HG03064 (cell line): Measurements from ENCODE around the gene PSKH1.
"Not testable (repeated sequence)": the region's sequence is repeated elsewhere in the genome, so short reads cannot be mapped to it uniquely, and the experiment has no call there.

Experiments
- ATAC-seq: cut with Tn5 transposase; IDR thresholded peaks from one replicate; pipeline ENCODE4 v1.9.1; 2021; ENCODE audit warnings: low read depth; ENCODE audit not compliant: unreplicated experiment

PSKH1 gene

DNA sequence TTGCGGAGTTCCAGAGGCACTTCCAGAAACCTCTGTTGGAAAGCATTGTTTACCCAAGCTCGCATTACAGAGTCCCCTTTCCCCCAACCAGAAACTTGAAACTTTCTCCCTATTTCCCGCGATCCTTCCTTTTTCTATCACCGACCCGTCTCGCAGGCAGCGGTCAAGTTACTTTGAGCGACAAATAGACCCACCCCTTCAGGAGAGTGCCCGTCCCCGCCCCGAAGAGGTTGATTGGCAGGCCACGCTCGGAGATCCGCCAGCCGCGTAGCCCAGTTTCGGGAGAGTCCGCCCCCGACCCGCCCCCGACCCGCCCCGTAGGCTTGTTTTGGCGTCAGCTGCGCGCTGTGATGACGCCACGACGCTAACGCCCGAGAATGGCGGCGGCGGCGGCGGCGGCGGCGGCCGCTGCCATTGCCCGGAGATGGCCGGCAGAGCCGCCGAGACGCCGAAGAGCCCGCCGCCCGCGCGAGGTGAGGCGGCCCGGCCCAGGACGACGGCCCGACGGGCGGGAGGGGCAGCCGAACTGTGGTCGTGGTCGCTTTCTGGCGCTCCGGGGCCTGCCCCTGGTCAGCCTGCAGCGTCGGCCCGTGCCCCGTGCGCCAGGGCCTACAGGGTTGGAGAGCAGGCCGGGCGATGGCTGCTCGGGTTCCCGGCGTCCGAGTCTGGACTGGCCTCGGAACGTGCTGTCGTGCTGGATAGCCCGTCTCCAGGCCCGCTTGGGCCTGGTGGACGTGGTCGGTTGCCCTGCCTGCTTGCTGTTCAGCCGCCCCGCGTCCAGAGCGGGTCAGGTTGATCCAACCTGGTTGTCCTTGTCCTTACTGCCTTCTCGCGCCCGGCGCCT lies at the start of gene PSKH1:
TSS of gene PSKH1 (plus strand) at position 356 of the 844 bp plus-strand sequence. CDS start 15,496 bp downstream, outside the sequence.
- peak; percentile 83 for ATAC-seq

DNA sequence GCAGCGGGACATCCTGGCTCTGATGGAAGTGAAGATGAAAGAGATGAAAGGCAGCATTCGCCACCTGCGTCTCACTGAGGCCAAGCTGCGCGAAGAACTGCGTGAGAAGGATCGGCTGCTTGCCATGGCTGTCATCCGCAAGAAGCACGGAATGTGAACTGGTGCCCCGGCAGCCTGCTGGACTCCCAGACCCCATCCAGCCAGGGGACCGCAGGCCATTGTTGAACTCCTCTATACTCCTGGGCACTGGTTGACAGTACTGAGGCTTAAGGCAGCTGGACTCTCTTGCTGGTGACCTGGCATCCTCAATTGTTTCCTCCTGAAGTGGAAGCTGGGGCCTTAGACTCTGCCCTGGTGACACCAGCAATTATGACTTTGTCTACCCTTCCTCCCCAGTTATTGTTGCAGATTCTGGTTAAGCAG lies 49.7 kb upstream of the PSKH1 start:
- ATAC-seq: no peak

DNA sequence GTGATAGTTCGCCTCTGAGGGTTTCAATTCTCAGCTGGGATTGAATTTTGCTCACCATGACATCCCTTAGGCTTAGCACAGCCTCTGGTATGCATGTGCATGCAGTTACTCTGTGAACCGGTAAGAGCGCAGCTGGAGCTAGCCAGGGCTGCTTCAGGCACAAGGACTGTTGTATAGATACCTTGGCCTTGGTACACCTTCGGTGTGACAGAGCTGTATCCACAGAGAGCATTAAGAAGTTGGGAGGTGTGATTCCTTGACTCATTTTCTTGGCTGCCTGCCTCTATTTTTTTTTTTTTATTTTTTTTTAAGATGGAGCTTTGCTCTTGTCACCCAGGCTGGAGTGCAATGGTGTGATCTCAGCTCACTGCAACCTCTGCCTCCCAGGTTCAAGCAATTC lies 48.6 kb upstream of the PSKH1 start:
- ATAC-seq: no peak

DNA sequence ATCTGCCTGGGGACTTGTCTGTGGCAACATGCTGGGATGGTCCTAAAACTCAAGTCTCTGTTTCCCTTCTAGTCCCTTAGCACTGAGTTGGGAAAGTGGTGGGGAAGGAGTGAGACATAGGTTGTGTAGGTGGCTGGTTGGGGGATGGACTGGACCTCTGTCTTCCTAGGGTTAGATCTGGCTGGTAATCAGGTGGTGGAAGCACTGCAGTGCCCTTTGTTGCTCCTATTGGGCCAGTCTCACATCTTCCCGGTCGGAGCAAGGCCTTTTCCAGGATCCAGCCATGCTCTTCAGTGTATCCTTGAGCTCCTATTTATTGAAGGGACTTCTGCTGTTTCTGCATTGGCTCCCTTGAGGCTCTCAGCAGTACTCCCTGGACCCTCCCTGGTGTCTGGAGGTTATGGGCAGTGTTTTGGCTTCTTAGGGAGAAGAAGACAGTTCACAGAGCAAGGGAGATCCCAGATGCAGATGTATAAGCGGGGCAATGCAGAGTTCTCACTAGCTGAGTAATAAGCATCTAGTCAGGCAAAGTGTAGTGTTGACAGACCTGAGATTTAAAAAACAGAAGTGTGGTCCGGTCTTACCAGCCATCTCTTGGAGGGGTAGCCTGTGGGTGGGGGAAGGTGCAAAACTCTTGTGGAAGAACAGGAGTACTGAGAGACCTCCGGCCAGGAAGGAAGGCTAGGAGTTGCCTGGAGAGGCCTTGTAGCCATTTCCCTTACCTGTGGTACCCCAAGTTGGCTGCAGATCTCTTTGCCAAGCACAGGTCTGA lies 47.6 kb upstream of the PSKH1 start:
- ATAC-seq: no peak

DNA sequence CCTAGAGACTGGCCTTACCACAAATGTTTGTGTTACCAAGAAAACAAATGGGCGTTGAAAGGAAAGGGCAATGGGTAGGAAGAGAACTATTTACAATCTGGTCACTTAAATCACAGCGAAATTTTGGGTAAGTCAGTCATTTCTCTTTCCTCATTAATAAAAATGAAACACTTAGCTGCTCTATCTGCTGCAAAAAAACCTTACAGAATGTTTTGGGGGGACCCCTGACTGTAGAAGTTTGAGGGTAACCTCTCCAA lies 47.1 kb upstream of the PSKH1 start:
- ATAC-seq: no peak

DNA sequence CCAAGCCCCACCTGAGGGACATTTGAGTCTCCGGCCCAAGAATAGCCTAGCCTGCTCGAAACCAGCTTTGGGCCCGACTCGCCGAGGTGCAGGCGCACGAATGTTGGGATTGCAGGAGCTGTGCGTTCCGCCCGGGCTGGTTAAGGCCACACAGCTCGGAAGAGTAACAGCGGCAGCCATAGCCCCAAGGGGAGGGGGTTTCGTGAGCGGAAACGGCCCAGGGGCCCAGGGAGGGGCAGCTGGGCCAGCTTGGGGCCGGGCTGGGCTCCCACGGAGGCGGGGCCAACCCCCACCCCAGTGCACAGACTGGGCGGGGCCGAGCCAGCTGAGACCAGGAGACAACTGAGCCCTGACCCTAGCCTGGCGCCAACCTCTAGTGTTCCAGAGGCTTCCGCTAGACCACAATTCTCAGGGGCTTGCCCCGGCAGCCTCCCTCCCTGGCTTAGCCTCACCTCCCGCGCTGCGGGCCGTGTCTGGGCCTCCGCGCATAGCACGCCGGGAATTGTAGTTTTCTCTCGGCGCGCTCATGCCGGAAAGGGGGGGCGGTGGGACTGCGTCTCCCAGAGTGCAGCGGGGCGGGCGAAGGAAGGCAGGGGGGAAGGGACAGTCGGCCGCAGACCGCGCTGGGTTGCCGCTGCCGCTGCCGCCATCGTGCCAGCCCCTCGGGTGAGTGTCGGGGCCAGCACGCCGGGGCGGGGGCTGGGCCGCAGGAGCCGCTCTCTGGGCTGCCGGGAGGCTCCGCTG lies 46.6 kb upstream of the PSKH1 start, which contains the start of gene NUTF2:
TSS of gene NUTF2 (plus strand) at position 614 of the 744 bp plus-strand sequence. CDS start 18,198 bp downstream, outside the sequence.
- peak; percentile 49 for ATAC-seq

DNA sequence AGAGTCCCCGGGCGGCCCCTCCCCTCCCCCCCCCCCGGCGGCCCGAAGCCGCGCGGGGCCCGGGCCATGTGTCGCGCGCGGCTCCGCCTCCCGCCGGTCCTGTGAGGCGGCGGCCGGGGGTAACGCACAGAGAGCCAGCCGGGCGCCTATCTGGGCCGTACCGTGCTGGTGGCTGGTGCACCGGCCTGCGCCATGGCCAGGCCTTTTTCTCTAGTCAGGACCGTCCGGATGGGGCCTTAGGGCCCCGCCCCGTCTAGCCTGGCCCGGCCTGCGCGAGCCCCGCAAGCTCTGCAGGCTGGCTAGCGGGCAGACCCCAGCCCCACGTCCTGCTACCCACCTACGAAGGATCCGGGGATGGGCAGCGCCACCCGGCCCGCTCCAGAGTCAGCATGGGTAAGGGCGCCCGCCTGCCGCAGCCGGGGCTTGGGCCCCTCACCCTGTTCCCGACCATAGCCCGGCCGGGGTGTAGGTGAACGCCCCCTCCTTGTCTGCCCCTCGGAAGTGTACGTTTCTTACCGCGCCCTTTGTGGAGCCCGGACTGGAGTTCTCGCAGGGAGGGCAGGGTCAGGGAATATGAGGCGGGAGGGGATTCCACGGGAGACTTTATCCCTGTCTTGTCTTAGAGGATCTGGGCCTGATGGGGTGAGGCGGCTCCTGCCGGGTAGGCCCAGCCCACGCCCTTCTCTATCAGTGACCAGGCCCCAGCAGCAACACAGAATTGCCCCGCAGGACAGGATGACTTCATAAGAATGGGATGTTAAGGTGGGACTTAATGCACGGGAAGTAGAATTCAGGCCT lies 45.8 kb upstream of the PSKH1 start, which contains the start of gene CENPT:
TSS of gene CENPT (minus strand) at position 630 of the 798 bp plus-strand sequence. CDS start 13,834 bp downstream, outside the sequence.
- peak; percentile 37 for ATAC-seq

DNA sequence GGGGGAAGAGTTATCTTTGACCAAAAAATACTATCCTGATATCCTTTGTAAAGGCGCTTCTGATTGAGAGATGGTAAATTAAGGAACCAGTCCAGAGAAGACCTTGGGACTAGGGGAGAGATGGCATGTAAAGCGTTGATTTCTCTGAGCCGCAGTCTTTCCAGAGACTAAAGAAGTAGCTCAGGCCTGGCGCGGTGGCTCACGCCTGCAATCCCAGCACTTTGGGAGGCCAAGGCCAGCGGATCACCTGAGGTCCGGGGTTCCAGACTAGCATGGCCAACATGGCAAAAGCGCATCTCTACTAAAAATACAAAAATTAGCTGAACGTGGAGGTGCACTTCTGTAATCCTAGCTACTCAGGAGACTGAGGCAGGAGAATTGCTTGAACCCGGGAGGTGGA lies 44.9 kb upstream of the PSKH1 start:
- no peak for ATAC-seq

DNA sequence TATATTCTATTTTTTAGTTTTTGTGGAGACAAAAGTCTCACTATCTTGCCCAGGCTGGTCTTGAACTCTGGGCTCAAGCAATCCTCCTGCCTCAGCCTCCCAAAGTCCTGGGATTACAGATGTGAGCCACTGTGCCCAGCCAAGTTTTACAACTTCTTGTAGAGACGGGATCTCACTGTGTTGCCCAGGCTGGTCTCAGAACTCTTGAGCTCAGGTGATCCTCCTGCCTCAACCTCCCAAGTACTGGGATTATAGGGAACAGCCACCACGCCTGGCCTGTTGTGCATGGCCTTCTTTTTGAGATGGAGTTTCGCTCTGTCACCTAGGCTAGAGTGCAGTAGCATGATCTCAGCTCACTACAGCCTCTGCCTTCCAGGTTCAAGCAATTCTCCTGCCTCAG lies 39.4 kb upstream of the PSKH1 start:
- no peak for ATAC-seq

DNA sequence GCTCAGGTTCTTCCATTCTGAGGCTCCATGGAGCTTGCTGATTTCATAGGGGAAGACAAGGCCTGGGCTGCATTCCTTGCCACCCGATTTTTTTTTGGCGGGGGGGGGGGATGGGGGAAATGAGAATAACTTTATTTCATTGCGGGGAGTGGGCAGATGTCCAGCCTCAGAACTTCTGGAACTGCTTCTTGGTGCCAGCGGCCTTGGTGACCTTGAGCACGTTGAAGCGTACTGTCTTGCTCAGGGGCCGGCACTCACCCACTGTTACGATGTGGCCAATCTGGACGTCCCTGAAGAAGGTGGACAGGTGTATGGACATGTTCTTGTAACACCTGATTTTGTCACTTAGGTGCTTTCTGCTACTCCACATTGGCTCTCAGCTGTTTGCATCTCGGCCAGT lies 37.3 kb upstream of the PSKH1 start:
- no peak for ATAC-seq

DNA sequence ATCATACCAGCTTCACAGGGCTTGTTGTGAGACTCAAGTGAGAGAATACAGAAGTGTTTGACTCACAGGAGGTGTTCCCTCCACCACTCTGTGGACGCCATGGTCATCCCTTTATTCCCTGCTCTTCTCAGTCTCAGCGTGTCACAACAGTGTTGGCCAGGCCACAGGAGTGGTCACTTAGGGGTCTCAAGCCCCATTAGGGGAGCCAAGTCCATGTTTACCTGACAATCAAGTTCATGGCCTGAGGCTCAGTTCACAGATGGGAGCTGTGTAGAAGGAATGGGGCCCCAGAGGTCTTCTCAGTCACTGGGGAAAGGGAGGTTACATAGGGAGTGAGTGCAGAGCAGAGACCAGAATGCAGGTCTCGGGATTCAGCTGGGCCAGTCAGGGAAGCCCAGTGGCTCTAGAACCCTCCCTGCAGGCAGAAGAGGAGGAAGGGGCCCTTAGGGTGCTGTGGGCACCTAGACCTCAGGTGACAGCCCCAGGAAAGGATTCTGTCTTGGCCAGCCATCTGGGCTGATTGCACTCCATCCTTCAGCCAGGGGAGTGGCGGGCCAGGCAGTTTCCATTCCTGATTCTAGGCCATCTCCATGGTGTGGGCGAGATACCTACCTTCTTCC lies 36.0 kb upstream of the PSKH1 start:
- ATAC-seq: no peak

DNA sequence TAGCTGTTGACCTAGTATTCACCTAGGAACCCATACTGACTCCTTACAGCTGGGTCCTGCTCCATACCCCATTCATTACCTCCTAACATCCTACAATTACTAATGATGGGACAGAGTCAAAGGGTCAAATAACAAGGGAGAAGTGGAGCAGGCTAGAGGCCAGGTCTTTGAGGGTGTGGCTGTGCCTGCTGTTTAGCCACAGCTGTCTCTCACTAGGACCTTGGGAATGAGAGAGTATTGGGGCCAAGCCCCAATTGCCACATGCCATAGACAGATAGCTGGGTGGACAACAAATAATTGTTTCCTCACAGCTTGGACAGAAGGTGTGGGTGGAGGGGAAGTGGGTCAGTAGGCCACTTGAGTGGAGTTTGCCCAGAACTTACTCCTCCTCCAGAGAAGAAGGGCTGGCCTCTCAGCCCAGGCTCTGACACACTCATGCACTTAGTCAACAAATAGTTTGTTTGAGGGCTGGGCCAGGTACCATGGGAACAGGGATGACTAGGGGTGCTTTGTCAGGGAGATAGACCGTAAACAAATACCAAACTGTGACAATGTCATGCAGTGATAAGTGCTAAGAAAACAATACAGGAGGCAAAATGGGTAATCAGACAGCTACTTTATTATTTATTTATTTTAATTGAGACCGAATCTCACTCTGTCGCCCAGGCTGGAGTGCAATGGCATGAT lies 35.4 kb upstream of the PSKH1 start:
- ATAC-seq: no peak

DNA sequence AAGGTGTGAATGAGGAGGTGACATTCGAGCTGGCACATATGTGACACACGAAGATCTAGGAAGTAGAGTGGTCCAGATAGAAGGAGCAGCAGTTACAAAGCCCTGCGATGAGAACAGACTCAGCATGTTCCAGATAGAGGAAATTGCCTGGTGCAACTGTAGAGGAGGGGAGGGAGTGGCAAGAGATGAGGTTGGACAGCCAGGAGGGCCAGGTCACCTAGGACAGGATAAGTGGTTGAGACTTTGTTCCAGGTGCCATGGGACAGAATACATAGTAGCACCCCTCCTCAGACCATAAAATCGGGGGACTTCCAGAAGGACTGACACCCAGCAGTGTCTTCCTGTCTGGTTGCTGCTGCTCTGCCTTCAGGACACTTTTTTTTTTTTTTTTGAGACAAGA lies 34.6 kb upstream of the PSKH1 start:
- no peak for ATAC-seq

DNA sequence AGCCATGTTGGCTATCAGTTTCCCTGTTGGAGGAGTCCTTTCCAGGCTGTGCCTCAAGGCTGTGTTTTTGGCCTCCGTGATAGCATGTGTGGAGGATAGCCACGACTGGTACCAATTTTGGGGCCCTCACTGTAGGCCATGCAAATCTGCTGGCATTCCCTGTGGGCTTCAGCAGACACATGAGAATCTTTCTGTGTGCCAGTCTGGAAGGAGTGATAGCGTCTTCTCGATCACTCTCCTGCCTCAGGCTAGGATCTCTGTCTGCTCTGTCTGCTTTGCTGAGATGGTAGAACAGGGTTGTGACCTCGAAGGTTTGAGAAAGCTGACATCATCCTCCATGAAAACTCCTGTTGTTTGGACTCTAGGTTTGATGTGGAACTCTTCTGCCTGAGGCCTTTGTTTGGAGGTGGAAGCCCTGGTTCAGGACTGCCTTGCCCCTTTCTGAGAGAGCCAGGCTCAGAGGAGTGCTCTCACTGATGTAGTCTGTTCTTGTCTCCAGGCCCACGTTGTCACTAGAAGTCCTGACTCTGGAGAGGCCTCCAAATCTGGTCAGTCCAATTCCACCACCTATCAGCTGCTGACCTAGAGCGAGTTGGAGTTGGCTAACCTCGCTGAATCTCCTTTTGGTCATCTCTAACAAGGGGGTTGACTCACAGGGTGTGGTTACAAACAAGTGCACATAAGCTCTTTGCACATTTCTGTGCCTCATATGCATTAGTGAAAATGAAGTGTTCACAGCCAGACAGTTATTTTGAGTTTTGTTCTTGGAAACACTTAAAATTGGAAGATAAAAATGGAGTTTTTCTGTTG lies 32.3 kb upstream of the PSKH1 start:
- no peak for ATAC-seq

DNA sequence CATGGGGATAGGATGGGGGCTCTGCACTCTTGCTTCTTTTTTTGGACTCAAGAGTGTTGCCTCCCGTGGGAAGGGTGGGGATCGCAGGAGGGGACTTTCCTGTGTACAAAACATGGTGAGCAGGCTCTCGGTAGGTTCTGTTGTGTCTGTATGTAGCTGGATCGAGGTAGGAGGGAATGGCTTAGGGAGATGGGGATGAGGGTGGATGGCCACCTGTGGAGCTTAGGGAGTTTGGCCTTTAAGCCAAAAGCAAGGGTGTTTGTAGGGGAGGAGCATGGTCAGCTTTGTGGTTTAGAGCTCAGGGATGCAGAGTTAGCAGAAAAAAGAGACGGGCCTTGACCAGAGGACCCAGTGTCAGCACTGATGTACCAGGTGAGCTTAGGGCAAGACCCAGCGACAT lies 31.2 kb upstream of the PSKH1 start:
- no peak for ATAC-seq

DNA sequence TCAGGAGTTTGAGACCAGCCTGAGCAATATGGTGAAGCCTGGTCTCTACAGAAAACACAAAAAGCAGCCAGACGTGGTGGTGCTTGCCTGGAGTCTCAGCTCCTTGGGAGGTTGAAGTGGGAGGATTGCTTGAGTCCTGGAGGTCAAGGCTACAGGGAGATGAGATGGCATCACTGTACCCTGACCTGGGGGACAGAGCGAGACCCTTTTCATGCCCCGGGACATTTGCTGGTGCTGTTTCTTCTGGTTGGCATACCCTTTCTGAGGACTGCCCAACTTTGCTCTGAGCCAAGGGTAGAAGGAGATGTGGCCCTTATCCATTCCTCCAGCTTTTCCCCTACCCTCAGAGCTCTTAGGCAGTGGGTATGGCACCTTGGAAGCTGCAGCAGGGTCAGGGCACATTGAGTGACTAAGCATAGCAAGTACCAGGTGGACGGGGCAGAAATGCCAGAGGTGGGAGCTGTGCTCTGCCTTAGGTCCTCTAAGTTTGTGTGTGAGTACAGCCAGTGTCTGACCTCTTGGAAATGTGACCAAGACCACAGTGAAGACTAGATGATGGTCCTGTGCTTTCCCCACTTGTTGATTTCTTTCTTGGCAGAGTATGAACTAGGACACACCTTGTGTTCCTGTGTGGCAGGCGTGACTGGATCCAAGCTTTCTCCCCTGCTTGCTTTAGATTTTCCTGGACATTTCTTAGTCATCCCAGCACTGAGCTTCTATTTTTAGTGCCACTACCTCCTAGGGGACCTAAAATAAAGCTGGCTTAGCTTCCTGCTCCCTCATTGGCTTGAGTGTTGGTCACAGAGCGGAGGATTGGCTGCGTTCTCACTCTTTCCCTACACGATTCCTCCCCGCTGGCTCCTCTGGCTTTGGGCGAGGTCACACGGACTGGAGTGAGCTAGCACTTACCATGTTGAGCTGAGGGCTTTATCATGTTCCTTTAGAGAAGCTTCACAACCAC lies 30.2 kb upstream of the PSKH1 start:
- ATAC-seq: no peak

DNA sequence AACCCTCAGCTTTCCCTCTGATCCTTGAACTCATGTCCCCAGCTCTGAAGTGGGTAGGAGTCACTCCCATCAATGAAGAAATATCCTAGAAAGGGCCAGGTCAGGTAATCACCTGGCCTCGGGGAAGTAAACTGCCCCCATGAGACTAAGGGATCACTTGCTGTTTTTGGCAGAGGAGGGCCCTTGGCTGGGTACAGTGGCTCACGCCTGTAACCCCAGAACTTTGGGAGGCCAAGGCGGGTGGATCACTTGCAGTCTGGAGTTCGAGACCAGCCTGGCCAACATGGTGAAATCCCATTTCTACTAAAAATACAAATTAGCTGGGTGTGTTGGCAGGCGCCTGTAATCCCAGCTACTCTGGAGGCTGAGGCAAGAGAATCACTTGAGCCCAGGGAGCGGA lies 29.0 kb upstream of the PSKH1 start:
- ATAC-seq: not testable (repeated sequence)
